Stimulated activated CD4-positive, alpha-beta T cell treated with anti-CD3 and anti-CD28 coated beads, TNF-alpha, amount 100 ng/mL, for 24 hours (primary cell): Measurements from ENCODE around the gene ARHGAP22.

Experiments used
- DNase-seq, 3 experiments: peaks; one replicate each; pipeline ENCODE4 v3.0.0-alpha.2; 2020; ENCODE audit warnings: low read depth in 3 of 3

The ARHGAP22 gene

DNA sequence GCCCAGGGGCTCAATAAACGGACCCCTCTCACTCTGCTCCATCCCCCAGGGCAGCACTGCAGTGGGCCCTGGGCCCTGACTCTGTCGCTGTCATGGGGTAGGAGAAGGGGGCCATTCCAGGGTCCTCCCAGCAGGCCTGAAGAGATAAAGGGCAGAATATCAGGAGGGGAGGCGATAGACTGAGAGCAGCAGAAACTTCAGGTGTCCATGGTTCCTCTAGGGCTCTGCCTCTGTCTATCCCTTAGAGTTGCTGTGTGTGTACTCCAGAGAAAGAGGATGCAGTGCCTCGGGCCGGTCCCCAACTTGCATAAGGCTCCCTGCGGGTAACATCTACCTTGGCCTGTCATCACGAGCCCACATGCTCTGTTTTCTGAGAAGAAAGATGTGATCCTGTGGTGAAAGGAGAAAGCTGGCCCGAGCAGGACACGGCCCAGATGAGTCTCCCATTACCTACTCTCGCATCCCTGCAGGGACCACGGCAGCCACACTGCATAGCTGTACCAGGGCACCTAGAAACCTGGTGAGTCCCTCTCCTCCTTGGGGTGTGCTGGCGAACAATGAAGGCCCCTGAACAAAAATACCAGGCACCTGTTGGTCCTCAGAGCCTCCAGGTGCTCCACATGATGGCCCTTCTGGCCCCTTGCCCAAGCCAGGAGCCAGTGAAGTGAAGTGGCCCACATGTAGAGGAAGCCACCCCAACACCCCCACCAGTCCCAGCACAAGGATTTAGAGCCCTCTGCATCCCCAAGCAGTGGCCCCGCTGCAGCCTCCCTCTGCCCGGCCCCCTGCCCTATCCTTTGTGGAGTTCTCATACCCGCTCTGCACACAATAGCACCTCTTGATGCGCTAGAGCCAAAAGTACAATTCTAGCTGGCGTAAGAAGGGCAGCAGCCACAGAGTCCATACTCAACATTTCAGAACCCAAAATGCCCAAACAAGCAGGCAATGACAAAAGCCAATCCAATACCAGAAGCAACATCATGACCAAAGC, 106.8 kb downstream of the ARHGAP22 start:
- DNase-seq = no peak

- no peak for DNase-seq
Observed at GRCh38 chr10:48496831-48497779, 107.8 kb downstream of the ARHGAP22 start.

DNA sequence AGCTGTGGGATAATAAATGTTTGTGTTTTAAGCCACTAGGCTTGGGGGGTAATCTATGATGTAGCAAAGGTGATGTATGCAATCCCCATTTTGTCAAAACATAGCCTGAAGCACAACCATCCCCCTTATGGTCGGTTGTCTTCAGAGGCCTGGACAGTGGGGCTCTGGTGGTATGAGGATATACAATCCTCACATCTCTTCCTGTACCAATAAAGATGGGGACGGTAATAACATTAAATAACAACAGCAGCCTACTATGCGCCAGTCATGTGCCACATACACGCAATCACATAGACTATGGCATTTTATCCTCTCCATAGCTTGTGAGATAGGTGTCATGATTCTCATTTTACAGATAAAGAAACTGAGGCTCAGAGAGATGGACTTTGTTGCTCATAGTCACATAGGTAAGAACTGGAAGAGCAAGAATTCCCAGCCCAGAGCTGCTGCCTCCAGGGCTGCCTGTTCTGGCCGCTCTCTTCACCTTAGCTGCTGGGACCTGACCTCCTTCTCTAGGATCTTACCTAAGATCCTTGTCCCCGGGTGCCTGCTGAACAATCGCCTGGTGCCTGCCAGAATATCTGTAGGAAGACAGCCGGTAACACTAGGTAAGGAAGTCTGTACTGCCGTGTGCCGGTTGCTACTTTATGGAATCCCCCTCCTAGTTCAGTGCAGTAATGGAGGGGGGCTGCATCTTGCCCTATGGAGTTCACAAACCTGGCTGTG, 108.6 kb downstream of the ARHGAP22 start:
- DNase-seq = no peak

DNA sequence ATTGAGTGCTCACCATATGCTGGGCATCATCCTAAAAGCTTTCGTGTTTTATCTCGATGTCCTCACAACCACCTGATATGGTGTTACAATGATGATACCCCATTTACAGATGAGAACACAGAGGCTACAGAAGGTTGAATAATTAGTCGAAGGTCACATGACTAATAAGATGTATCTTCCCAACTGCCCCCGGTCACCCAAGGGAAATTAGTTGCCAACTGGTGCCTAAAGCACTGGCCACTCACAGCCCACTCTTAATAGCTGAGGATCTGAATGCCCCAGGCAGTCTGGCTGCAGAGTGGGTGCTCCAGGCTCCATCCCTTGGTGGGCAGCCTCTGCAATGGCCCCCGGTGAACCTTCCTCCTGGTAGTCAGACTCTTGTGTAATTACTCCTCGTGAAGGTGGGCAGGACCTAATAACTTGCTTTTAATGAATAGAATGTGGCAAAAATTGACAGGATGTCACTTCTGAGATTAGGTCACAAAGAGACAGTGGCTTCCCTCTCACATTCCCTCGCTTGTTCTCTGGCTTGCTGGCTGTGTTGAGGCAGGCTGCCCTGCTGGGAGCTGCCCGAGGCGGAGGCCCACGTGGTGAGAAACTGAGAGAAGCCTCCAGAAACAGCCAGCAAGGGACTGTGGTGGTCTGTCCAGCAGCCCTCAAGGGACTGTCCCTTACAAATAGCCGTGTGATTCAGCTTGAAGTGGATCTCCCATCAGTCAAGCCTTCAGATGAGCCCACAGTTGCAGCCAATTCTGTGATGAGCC, 109.4 kb downstream of the ARHGAP22 start:
- DNase-seq = no peak

DNA sequence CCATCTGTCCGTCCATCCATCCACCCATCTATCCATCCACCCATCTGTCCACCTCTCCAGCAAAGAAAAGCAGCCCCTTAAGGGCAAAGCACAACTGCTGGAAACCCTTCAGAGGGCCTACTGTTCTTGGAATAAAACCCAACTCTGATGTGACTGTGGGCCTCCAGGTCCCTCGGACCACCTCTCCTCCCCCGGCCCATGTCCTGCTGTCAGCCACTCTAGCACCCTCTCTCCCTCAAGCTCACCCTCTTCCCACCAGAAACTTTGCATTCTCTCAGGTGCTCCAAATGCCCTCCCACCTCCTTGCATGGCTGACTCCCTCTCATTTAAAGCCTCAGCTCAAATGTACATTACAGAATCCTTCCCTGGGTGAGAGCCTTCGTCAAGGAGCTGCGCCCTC, 110.3 kb downstream of the ARHGAP22 start:
- DNase-seq = no peak

GRCh38 chr10:48494073-48494472, 110.8 kb downstream of the ARHGAP22 start:
- peak in 1 of 3 experiments; percentile 4 for DNase-seq

- DNase-seq = no peak
Observed at GRCh38 chr10:48493083-48493871, 111.6 kb downstream of the ARHGAP22 start.

- no peak for DNase-seq
Observed at GRCh38 chr10:48492201-48492600, 112.7 kb downstream of the ARHGAP22 start.

GRCh38 chr10:48491392-48492139, 113.3 kb downstream of the ARHGAP22 start:
- DNase-seq = no peak

GRCh38 chr10:48490946-48491345, 113.9 kb downstream of the ARHGAP22 start:
- DNase-seq = no peak

DNA sequence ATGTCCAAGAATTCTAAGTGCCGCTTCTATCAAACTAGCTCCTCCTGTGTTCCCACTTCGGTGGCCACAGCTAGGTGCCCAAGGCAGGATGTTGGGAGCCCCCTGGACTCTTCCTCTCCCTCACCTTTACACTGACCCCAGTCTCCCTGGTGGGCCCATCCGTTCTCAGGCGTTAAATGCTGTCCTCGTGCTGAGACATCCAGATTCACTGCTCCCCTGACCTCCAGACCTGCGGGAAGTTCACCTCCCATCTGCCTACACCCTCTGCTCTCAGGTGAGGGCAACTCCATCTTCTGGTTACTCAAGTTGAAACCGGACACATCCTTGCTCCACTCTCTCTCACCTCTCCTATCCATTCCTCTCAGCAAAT, 114.3 kb downstream of the ARHGAP22 start:
- no peak for DNase-seq

DNA sequence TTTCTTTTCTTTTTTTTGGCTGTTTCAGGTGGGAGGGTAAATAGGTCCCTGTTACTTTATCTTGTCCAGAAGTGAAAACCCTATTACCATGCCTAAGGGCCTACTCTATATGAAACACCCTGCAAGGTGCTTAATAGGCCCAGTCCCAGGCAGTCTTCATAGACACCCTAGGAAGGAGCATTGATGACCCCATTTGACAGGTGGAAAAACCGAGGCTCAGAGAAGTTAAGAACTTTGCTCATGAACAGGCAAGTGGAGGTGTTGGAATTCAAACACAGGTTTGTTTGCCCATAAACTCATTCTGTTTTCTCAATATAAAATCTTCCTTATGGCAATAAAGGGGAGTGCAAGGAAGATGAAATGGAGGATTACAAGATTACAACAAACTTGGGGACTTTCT, 115.8 kb downstream of the ARHGAP22 start:
- no peak for DNase-seq

GRCh38 chr10:48487244-48487643, 117.6 kb downstream of the ARHGAP22 start:
- DNase-seq = no peak

DNA sequence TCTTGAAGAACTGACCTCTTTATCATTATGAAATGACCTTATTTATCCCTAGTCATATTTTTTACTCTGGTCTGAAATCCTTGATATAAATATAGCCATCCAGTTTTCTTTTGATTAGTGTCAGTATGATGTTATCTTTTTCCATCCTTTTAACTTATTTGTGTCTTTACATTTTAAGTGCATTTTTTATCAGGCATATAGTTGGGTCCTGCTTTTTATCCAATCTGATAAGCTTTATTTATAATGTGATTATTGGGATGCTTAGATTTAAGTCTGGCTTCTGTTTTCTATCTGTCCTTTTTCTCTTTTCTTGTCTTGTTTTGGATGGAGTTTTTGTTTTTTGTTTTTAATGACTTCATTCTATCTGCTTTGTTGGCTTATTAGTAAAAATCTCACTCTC, 119.2 kb downstream of the ARHGAP22 start:
- no peak for DNase-seq

GRCh38 chr10:48484911-48485310, 120.0 kb downstream of the ARHGAP22 start:
- no peak for DNase-seq

- no peak for DNase-seq
Observed at GRCh38 chr10:48482207-48482606, 122.7 kb downstream of the ARHGAP22 start.

DNA sequence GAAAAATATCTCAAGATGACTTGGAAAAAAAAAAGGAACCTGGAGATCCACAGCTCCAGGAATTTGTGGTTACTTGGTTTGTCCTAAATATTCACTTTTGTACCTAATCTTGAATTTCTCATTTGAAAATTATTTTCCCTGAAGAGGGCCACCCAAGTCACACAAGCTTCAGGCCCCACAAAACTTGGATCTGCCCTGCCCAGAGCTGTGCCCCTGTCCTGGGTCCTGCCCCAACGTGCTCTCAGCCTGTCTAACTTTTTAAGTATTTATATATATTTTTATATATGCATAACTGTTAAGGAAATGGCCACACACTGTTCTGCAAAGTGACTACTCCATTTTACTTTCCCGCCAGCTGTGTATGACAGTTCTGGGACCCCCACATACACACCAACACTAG, 123.5 kb downstream of the ARHGAP22 start:
- DNase-seq = no peak

DNA sequence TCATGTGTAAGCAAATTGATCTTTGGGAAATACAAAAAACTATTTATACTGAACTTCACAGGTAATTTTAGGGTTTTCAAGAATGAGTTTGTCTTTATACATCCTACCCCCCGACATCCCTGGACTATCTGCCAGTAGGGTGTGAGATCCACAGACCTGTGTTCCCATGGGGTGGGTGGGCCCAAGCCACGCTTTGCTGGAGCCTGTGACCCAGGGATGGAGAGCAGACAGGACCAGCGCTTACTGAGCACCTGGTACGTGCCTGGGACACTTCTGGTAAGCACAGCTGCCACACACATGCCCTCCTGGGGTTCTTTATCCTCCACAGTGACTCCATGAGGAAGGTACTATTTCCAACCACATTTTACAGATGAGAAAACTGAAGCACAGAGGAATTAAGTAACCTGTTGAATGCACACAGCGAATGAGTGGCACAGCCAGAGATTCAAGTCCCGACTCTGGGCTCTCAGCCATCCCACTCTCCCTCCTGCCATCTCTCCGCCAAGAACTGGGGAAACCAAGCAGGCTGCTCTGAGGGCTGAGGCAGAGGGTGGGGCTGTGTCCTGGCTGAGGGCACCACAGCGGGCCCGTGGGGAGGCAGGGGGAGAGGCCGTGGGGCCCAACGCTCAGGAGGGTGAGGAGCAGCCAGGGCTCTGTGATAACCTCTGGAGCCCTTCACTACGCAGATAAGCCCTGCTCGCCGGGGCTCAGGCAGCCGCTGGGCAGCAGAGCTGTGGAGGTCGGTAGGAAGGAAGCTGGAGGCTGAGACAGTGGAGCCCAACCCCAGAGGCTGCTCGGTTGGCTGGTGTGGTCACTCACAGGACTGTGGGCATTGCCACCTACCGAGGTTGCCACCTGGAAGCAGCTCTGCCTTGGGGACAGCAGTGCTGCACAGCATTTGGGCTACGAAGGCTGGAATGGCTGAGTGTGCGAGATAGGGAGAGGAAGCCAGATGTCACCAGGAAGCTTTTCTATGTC, 124.2 kb downstream of the ARHGAP22 start:
- no peak for DNase-seq
